ENCODE measurements around the gene NGEF.

GRCh38 chr2:233039846-233040530 lies 26.9 kb upstream of the NGEF start:
- TF ChIP-seq EP300 (IDR thresholded peaks at IDR 0.05) (no peak), CTCF (IDR thresholded peaks at IDR 0.05) (no peak), POLR2AphosphoS5 (IDR thresholded peaks at IDR 0.05) (no peak)
